Measurements from ENCODE around the gene DNAJC22. TPM values are rescaled to one million over a fixed set of nuclear protein-coding genes. Genes with fewer than 3 reads are reported as not detected.

DNAJC22 gene
- total RNA-seq = 1.8 and 3.3 TPM in 2 replicates

DNA sequence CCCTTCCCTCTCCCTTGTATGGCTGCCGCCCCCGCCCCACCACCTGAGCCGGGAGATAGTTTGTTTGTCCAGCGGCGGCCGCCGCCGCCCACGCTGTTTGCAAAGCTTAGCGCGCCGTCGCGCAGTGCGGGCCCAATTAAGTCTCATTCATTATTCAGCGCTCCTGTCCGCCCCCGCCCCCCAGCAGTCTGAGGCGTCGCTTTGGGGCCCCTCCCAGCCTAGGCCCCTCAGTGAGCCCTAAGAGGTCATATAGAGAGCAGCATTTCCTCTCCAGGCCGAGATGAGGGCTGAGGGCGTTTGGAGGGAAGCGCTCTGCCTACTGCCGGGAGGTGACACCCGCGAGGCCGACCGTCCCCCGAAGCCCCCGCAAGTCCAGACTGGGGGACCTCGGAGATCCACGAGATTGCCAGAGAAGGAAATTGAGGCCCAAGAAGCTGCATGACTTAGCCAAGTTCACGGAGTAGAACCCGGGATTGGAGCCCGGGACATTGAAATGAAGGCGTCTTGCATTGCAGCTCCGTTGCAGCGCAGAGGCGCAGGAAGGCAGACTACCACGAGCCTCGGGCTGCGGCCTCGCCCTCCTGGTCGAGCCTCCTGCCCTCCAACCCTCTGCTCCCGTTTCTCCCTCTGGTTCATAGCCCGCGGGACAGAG, at the start of gene DNAJC22:
TSS of gene DNAJC22 (plus strand) at position 230 of the 652 bp plus-strand sequence. CDS start 1,985 bp downstream, outside the sequence.

DNA sequence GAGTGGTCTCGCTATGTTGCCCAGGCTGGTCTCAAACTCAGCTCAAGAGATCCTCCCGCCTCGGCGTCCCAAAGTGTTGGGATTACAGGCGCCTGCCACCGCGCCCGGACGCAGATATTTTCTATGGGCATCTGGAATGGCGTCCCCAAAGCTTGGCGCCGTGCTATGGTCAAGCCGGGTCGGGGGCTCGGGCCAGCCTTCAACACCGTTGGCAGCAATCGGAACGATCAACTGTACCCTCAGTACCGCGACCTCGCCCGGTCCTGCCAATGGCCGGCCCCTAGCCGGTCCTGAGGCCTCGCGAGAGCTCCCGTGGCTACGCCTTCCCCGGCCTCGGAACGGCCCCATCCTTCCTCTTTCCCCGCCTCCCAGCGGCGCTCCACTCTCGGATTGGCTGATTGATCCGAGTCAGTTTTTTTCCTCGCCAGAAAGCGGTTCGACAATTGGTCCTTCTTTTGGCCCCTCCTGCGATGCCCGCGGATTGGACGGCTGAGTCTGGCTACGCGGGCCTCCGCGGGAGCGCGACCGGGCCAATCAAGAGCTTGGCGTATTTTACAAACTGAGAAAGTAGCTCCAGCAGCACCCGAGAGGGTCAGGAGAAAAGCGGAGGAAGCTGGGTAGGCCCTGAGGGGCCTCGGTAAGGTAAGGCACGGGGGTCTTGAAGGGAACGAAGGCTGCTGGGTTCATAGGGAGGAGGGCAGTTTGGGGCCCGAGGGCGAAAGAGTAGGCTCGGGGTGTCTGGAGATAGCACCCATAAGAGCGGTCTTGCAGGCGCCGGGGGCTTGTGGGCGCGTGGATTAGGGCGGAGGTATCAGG, 23.8 kb upstream of the DNAJC22 start, which contains the start of gene TROAP:
TSS of gene TROAP (plus strand) at position 548 of the 816 bp plus-strand sequence. CDS start 354 bp downstream, outside the sequence.

GRCh38 chr12:49336645-49337584, 9.8 kb upstream of the DNAJC22 start, which contains the start of gene C1QL4:
Gene C1QL4, minus strand, starts transcription at chr12:49337188. Its CDS starts 711 bp downstream, at chr12:49336477.

DNA sequence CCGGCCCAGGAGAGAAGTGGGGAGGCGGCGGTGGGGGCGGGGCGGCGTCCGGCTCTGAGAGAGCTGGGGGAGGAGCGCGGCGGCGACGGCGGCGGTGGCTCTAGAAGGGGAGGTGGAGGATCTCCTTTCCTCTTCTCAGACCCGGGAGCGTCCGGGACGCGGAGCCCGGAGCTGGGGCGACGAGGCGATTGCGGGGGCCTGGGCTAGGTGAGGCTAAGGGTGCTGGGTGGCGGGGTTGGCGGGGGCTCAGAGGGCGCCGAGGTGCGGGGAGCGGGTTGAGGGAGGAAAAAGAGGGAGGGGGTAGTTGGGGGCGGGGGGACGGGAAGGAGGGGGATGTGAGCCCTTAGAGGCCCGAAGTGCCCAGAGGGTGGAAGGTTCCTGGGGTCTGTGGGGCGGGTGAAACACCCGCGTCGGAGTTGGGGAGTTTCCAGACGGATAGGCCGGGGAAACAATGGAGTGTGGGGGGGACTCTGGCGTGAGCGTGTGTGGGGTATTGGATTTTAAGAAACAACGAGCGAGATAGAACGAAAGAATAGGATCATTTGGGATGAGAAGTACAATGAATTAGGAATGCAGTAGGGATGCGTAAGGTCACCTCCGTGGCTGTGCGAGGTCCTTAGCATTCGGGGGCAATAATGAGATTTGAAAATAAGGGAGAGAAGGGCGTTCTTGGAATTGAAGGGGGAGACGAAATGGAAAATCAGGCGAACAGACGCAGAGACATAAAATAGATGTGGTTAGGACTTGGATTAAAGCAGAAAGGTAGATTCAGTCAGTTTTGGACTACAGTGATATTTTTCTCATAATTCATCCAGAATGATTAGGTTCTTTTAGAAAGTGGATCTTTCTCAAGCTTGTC, 20.9 kb downstream of the DNAJC22 start, which contains the start of gene SPATS2:
TSS of gene SPATS2 (plus strand) at position 82 of the 859 bp plus-strand sequence. CDS start 93,551 bp downstream, outside the sequence.

Other genes starting within 250 kb of the DNAJC22 start
- 53.2 and 88.0 TPM in 2 replicates for gene LMBR1L, start 236.0 kb upstream of the DNAJC22 start, total RNA-seq
- 1,870 and 4,279 TPM in 2 replicates for gene TUBA1B, start 215.5 kb upstream of the DNAJC22 start, total RNA-seq
- 1,515 and 1,616 TPM in 2 replicates for gene TUBA1A, start 157.8 kb upstream of the DNAJC22 start, total RNA-seq
- 476 and 565 TPM in 2 replicates for gene TUBA1C, start 81.8 kb upstream of the DNAJC22 start, total RNA-seq
- 0.66 and 2.6 TPM in 2 replicates for gene PRPH, start 51.7 kb upstream of the DNAJC22 start, total RNA-seq
- 0.99 and 11.9 TPM in 2 replicates for gene TROAP, start 23.6 kb upstream of the DNAJC22 start, total RNA-seq
- gene C1QL4, start 9.7 kb upstream of the DNAJC22 start, total RNA-seq = 0.17 and 0.29 TPM in 2 replicates
- gene SPATS2, start 20.6 kb downstream of the DNAJC22 start, total RNA-seq = 26.3 and 28.7 TPM in 2 replicates
- under 0.01 and 0.33 TPM in 2 replicates for gene KCNH3, start 192.1 kb downstream of the DNAJC22 start, total RNA-seq
- gene MCRS1, start 221.3 kb downstream of the DNAJC22 start, total RNA-seq = 55.2 and 62.8 TPM in 2 replicates

Data from smooth muscle cell of trachea (primary cell).